Muscle of back (tissue), 11 donors: ENCODE measurements around the gene LMAN2. TPM values are rescaled to one million over a fixed set of nuclear protein-coding genes. Genes with fewer than 3 reads are reported as not detected.

ENCODE experiments used
- DNase-seq, 3 donors: peaks; one replicate each; pipeline versions ENCODE4 v3.0.0 to v3.0.0-alpha.2; 2013
- polyA plus RNA-seq, 10 donors: library from polyadenylated mRNA; unstranded; fragments of 120-200 nt; gene quantifications; one replicate each; pipeline ENCODE4 v1.2.1, GENCODE V29; 2013; ENCODE audit not compliant: insufficient read length in 10 of 10

Gene LMAN2
- polyA plus RNA-seq, 10 donors: 53.9 to 87.5 (median 67.8) TPM

DNA sequence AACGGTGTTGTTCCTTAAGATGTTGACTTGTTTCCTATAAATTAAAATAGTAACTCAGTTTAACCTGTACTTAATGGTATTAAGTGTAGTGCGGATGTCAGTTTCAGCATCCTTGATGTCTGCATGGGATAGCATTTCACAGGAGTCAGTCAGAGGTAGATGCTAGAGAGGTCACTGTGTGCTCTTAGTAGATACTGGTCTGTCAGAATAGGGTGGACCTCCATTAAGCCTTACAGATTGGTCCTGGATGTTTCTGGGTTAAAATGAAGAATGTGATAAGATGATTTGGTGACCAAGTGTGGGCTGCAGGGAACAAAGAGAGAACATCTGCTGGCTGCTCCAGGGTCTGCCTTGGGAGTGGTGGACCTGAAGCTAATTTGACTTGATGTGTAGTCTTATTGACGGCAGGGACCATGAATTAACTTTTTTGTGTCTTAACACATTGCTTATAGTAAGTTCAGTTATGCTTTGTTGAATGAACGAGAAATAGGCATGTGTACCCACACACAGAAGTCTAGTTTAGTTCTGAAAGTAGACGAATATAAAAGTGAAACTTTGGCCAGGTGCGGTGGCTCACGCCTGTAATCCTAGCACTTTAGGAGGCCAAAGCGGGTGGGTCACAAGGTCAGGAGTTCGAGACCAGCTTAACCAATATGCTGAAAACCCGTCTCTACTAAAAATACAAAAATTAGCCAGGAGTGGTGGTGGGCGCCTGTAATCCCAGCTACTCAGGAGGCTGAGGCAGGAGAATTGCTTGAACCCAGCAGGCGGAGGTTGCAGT is 60.5 kb downstream of the LMAN2 start:
- DNase-seq: no peak

DNA sequence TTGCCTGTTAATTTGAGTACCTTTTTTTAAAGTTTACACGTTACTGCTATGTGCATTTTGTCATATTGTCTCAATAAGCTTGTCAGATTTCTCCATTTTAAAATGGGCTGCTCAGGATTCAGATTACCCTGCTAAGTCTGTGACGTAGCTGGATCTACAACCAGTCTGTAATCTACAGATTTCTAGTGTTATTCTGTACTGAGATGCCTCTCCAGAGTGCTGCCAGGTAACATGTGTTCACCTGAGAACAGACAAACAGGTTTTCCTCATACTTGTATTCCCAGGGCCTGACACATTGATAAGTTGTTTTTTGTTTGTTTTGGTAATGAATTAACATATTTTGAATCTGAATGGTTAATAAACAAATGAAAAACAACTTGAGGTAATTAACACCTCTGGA is 63.3 kb downstream of the LMAN2 start:
- DNase-seq: no peak

Other genes with a start within 250 kb of the LMAN2 start
- 10 to 100 TPM; 35.1 to 49.7 (median 42.5) TPM for gene NSD1, start 217.9 kb downstream of the LMAN2 start, polyA plus RNA-seq
- gene RAB24, start 47.9 kb downstream of the LMAN2 start, polyA plus RNA-seq: 10 to 100 TPM; 17.9 to 27.1 (median 21.1) TPM
- 100 to 1,000 TPM in 1 of 10 donors, 10 to 100 TPM in 9; 67.0 to 103 (median 74.0) TPM for gene PRELID1, start 47.9 kb downstream of the LMAN2 start, polyA plus RNA-seq
- 10 to 100 TPM; 12.0 to 26.9 (median 16.3) TPM for gene MXD3, start 39.8 kb downstream of the LMAN2 start, polyA plus RNA-seq
- gene RGS14, start 6.3 kb upstream of the LMAN2 start, polyA plus RNA-seq: 10 to 100 TPM in 8 of 10 donors, 1 to 10 TPM in 2; 7.1 to 21.2 (median 12.9) TPM
- under 1 TPM in 3 of 10 donors, not detected in 7; 0.08 to 0.20 (median 0.14) TPM for gene SLC34A1, start 32.8 kb upstream of the LMAN2 start, polyA plus RNA-seq
- not detected for gene PFN3, start 49.0 kb upstream of the LMAN2 start, polyA plus RNA-seq
- gene F12, start 57.9 kb upstream of the LMAN2 start, polyA plus RNA-seq: 1 to 10 TPM in 1 of 10 donors, under 1 TPM in 8, not detected in 1; 0.17 to 1.1 (median 0.39) TPM
- 10 to 100 TPM; 12.1 to 23.3 (median 17.2) TPM for gene GRK6, start 75.0 kb upstream of the LMAN2 start, polyA plus RNA-seq
- gene PRR7, start 95.1 kb upstream of the LMAN2 start, polyA plus RNA-seq: 1 to 10 TPM in 3 of 10 donors, under 1 TPM in 7; 0.43 to 1.4 (median 0.78) TPM
- gene DBN1, start 122.0 kb upstream of the LMAN2 start, polyA plus RNA-seq: 100 to 1,000 TPM; 157 to 266 (median 221) TPM
- gene PDLIM7, start 145.9 kb upstream of the LMAN2 start, polyA plus RNA-seq: 100 to 1,000 TPM; 167 to 339 (median 246) TPM
- 1 to 10 TPM; 4.1 to 9.4 (median 5.6) TPM for gene DOK3, start 158.2 kb upstream of the LMAN2 start, polyA plus RNA-seq
- gene DDX41, start 165.3 kb upstream of the LMAN2 start, polyA plus RNA-seq: 10 to 100 TPM; 41.3 to 65.3 (median 47.6) TPM
- gene FAM193B, start 202.9 kb upstream of the LMAN2 start, polyA plus RNA-seq: 10 to 100 TPM; 35.6 to 76.9 (median 45.2) TPM
- 100 to 1,000 TPM; 104 to 148 (median 114) TPM for gene TMED9, start 240.5 kb upstream of the LMAN2 start, polyA plus RNA-seq
- 10 to 100 TPM; 14.6 to 22.1 (median 18.4) TPM for gene B4GALT7, start 248.5 kb upstream of the LMAN2 start, polyA plus RNA-seq